Measurements from ENCODE around the gene ZNF526.

The ZNF526 gene

GRCh38 chr19:42239544-42240220 lies 19.6 kb downstream of the ZNF526 start:
- no peak overlapping the region for H3K4me3 ChIP-seq (ENCODE audit: control insufficient read depth, low read depth, low read length)
- no peak for DNase-seq (ENCODE audit: low read depth)
- no peak for TF ChIP-seq CTCF (IDR thresholded peaks at IDR 0.05; ENCODE audit: control insufficient read depth, insufficient read depth, low read depth, low read length, missing control alignments)

- DNase-seq (ENCODE audit: low read depth): no peak
- TF ChIP-seq CTCF (IDR thresholded peaks at IDR 0.05; ENCODE audit: control insufficient read depth, insufficient read depth, low read depth, low read length, missing control alignments): no peak
- H3K4me3 ChIP-seq (ENCODE audit: control insufficient read depth, low read depth, low read length): peak overlapping the region; percentile 68
Observed at GRCh38 chr19:42241279-42241678, 21.2 kb downstream of the ZNF526 start.

GRCh38 chr19:42242069-42242511 lies 22.0 kb downstream of the ZNF526 start:
- H3K4me3 ChIP-seq (ENCODE audit: control insufficient read depth, low read depth, low read length): peak overlapping the region; percentile 68

GRCh38 chr19:42242512-42243409 lies 22.6 kb downstream of the ZNF526 start, which contains the start of gene GSK3A:
TSS of gene GSK3A (minus strand) at chr19:42242602. CDS start at chr19:42242465, 137 bp downstream.
- peak; percentile 97 for DNase-seq (ENCODE audit: low read depth)
- H3K4me3 ChIP-seq (ENCODE audit: control insufficient read depth, low read depth, low read length): peak within 1 kb of the TSS; percentile 68

More at GRCh38 chr19:42242069-42242511, 22.0 kb downstream of the ZNF526 start:
- no peak for TF ChIP-seq CTCF (IDR thresholded peaks at IDR 0.05; ENCODE audit: control insufficient read depth, insufficient read depth, low read depth, low read length, missing control alignments)
- DNase-seq (ENCODE audit: low read depth): no peak

GRCh38 chr19:42244347-42245220 lies 24.5 kb downstream of the ZNF526 start:
- TF ChIP-seq CTCF (IDR thresholded peaks at IDR 0.05; ENCODE audit: control insufficient read depth, insufficient read depth, low read depth, low read length, missing control alignments): peak; percentile 64
- peak overlapping the region; percentile 62 for H3K4me3 ChIP-seq (ENCODE audit: control insufficient read depth, low read depth, low read length)
- peak; percentile 57 for DNase-seq (ENCODE audit: low read depth)

More at GRCh38 chr19:42242512-42243409, 22.6 kb downstream of the ZNF526 start, which contains the start of gene GSK3A:
- TF ChIP-seq CTCF (IDR thresholded peaks at IDR 0.05; ENCODE audit: control insufficient read depth, insufficient read depth, low read depth, low read length, missing control alignments): no peak

- no peak for DNase-seq (ENCODE audit: low read depth)
- no peak overlapping the region for H3K4me3 ChIP-seq (ENCODE audit: control insufficient read depth, low read depth, low read length)
- TF ChIP-seq CTCF (IDR thresholded peaks at IDR 0.05; ENCODE audit: control insufficient read depth, insufficient read depth, low read depth, low read length, missing control alignments): no peak
Observed at GRCh38 chr19:42245231-42245630, 25.1 kb downstream of the ZNF526 start.

Measured in AG09309 (cell line).